Measurements from ENCODE around the gene REV1. TPM values are rescaled to one million over a fixed set of nuclear protein-coding genes. Genes with fewer than 3 reads are reported as not detected.
"Not testable (repeated sequence)": the region's sequence is repeated elsewhere in the genome, so short reads cannot be mapped to it uniquely, and the experiment has no call there.

Gene REV1
- total RNA-seq, 1 donor from 2014 or later = 75.2 TPM

- intact Hi-C loops (cut with DNase I) = no loop called here
- no peak for DNase-seq (ENCODE audit: low spot score)
- ATAC-seq = no peak
These were observed 109.3 kb downstream of the REV1 start for GRCh38 chr2:99380376-99381010.

- DNase-seq (ENCODE audit: low spot score) = no peak
- ATAC-seq = no peak
- intact Hi-C loops (cut with DNase I) = no loop called here
These were observed 111.9 kb downstream of the REV1 start for GRCh38 chr2:99377879-99378278.

GRCh38 chr2:99376254-99376864 lies 113.5 kb downstream of the REV1 start:
- intact Hi-C loops (cut with DNase I) = no loop called here
- no peak for DNase-seq (ENCODE audit: low spot score)
- ATAC-seq = no peak

GRCh38 chr2:99374747-99375146 lies 115.1 kb downstream of the REV1 start:
- intact Hi-C loops (cut with DNase I) = no loop called here
- DNase-seq (ENCODE audit: low spot score) (no peak), ATAC-seq (no peak)

GRCh38 chr2:99373144-99373543 lies 116.7 kb downstream of the REV1 start:
- DNase-seq (ENCODE audit: low spot score) (no peak), ATAC-seq (no peak)
- intact Hi-C loops (cut with DNase I) = no loop called here

- intact Hi-C loops (cut with DNase I); DNase-seq (ENCODE audit: low spot score); ATAC-seq: not testable (repeated sequence)
These were observed 121.0 kb downstream of the REV1 start for GRCh38 chr2:99368854-99369253.

- no peak for ATAC-seq
- intact Hi-C loops (cut with DNase I) = no loop called here
These were observed 124.2 kb downstream of the REV1 start for GRCh38 chr2:99365661-99366060.

GRCh38 chr2:99356853-99357252 lies 133.0 kb downstream of the REV1 start:
- intact Hi-C loops (cut with DNase I) = no loop called here
- no peak for DNase-seq (ENCODE audit: low spot score)
- no peak for ATAC-seq

More at GRCh38 chr2:99365661-99366060, 124.2 kb downstream of the REV1 start:
- DNase-seq (ENCODE audit: low spot score) = no peak

GRCh38 chr2:99354825-99355224 lies 135.0 kb downstream of the REV1 start:
- intact Hi-C loops (cut with DNase I); DNase-seq (ENCODE audit: low spot score); ATAC-seq: not testable (repeated sequence)

GRCh38 chr2:99354070-99354469 lies 135.7 kb downstream of the REV1 start:
- ATAC-seq (no peak), DNase-seq (ENCODE audit: low spot score) (no peak)
- intact Hi-C loops (cut with DNase I) = no loop called here

Other genes with a start within 250 kb of the REV1 start
- gene LYG2, start 234.4 kb downstream of the REV1 start, total RNA-seq = not detected
- gene LYG1, start 188.8 kb downstream of the REV1 start, total RNA-seq = 2.1 TPM
- 22.2 TPM for gene TXNDC9, start 153.7 kb downstream of the REV1 start, total RNA-seq
- gene EIF5B, start 152.6 kb downstream of the REV1 start, total RNA-seq = 41.0 TPM